ENCODE measurements around the gene ABCA6.

ABCA6 gene

DNA sequence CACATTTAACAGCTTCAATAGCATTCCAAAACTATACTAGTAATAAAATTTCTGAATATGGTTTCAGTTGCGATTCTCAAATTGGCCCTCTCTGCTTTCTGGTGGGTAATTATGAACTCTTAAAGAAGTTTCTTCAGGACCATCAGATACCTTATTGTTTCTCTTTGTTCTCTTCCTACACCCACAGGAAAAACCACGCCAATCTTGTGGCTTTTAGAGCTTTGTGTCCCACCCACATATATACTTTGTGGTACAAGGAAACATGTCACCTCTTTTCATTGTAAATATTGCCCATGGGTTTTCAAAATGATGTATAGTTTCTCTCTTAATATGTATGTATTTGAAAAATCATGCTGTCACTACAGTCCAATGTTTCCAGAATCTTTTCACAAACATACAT, 93.1 kb downstream of the ABCA6 start:
- DNase-seq (ENCODE audit: low spot score) = no peak

DNA sequence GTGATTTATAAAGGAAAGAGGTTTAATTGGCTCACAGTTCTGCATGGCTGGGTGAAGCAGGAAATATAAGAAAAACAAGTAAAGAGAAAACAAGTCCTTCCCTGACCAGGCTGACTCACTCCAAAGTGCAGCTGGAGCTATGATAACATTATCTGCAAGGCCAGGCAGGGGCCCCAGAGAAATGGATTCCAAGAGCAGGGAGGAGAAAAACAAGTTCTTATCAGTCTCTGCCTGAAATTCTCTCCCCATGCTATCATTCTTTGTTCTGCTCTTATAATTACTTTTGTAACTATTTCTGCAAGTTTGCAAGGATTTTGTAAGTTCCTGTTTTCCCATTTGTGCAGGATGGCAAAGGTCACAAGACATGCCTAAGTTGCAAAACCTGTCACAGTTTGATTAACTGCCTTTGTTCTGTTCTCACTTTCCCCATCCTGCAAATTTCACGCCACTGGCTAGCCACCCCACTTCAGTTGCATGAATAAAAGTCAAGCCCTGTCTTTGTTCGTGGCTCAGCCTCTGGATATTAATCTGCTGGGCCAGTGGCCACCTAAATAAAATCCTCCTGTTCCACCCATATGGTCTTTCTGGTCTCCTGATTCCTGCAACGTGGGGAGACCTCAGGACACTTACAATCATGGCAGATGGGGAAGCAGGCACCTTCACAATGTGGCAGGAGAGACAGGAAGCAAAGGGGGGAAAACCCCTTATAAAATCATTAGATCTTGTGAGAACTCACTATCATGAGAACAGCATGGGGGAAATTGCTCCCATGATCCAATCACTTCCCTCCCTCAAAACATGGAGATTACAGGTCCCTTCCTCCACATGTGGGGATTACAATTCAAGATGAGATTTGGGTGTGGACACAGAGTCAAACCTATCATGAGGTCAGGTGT, 94.1 kb downstream of the ABCA6 start:
- DNase-seq (ENCODE audit: low spot score) = no peak

DNA sequence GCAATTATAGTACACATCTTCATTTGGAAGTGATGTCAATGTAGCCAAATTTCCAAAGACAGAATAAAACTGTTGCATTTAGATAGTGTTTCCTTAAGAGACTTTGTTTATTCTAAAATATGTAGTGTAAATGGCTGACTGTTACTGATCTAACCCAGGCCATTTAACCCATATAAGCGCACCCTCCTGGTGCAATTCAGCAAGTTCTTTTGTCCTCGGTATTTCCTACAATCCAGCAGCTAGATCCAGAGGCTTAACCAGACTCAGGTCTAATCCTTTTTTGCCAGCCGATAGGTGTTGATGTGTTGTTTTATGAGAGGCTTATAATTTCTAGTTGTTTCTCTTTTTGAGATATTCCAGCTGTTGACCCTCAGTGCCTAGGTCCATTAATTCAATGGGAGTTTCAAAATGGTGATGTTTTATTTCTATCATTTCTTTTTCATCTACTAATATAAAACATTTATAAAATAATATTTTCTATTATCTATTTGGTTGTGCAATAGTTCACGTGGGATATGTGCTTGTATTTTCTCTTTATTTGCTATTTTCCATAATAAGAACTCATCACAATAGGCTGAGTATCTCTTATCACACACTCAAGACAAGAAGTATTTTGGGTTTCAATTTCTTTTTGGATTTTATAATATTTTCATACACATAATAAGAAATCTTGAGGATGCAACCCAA, 95.4 kb downstream of the ABCA6 start:
- no peak for DNase-seq (ENCODE audit: low spot score)

DNA sequence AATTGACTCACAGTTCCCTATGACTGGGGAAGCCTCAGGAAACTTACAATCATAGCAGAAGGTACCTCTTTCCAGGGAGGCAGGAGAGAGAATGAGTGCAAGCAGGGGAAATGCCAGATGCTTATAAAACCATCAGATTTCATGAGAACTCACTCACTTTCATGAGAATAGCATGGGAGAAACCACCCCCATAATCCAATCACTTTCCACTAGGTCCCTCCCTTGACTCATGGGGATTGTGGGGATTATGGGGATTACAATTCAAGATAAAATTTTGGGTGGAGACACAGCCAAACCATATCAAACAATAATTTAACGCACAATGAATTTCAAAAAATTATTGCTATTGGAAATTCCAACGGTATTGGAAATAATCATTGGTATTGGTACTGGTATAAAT, 96.0 kb downstream of the ABCA6 start:
- no peak for DNase-seq (ENCODE audit: low spot score)

DNA sequence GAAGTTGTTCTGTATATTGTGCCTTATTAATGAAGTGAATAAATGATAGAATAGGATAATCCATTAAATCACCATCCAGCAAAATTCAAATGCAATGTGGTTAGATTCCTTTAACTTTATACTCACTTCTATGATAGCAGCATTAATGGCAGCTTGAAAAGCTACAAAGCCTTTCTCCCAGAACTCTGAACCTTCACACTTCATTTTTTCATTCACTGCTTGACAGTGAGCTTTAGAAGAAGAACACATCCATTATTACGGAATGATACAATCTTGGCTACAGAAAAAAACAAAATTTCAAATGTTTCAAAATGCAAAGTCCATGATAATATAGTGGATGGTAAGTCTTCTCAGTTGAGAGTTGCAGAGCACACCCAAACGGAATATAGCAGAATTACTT, 97.3 kb downstream of the ABCA6 start:
- DNase-seq (ENCODE audit: low spot score) = no peak

DNA sequence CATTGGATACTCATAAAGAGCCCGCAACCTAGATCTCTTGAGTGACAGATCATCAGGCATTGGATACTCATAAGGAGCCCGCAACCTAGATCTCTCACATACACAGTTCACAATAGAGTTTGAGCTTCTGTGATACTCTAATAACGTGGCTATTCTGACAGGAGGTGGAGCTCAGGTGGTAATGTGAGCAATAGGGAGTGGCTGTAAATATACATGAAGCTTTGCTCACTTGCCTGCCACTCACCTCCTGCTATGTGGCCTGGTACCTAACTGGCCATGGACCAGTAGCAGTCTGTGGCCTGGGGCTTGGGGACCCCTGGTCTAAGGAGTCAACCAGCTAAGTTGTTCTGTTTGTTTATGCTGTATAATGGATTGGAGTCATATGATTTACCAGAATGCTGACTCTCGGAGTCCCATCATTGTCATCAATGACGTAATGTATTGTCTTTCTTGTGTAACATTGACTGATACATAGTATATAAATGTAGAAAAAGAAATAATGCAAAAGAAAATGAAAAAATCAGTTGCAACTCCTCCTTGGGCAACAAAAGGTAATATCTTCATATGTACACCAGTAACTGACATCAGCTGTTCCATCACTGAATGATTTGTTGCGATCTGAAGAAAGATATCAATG, 98.5 kb downstream of the ABCA6 start:
- DNase-seq (ENCODE audit: low spot score) = no peak

DNA sequence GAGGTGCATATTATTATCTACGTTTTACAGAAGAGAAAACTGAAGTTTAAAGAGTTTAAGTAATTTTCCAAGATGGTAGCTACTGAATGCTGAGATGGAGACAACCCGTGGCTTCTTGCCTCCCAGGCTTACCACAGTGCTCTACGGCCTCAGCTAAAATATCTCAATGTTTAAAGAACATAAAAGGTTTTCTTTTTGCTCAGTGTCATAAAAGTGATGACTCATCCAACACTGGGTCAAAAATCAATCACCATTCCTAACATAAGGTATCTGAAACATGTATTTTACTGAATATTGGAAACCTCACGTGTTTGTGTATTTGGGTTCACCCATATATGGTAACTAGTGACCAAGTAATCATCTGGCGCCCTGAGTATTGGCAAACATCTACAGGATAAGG, 99.4 kb downstream of the ABCA6 start:
- no peak for DNase-seq (ENCODE audit: low spot score)

DNA sequence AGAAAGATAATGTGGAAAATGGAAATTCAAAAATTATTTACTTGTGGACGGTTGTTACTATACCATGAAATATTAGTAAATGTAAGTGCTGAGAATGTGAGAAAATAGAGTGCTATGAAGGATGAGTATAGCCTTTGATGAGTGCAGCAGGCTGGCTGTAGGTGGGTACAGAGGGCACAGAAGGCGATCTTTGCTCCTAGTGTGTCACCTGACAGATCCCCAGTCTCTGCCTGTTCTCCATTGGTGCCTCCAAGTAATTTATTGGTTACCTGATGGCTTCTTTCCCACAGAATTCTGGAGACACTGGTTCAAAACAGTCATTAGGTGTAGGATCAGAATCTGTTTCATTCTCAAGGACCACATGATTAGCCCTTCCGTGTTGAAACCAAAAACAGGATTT, 109.9 kb downstream of the ABCA6 start:
- DNase-seq (ENCODE audit: low spot score) = no peak

DNA sequence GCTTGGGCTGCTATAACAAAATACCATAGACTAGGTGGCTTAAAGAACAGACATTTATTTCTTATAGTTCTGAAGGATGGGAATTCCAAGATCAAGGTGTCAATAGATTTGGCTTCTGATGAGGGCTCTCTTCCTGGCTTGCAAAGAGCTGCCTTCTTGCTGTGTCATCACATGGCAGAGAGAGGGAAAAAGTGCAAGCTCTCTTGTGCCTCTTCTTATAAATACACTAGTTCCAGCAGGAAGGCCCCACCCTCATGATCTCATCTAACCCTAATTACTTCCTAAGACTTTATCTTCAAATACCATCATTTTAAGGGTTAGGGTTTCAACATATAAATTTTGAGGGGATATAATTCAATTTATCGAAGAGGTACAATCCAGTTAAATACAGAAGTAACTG, 111.5 kb downstream of the ABCA6 start:
- DNase-seq (ENCODE audit: low spot score) = no peak

Measured in cerebellar cortex (tissue), 1 donor.